ENCODE results near the gene OBSCN. TPM values are rescaled to one million over a fixed set of nuclear protein-coding genes. Genes with fewer than 3 reads are reported as not detected.

Gene OBSCN
- total RNA-seq, 1 experiment from 2014 or later: 10.5 TPM

DNA sequence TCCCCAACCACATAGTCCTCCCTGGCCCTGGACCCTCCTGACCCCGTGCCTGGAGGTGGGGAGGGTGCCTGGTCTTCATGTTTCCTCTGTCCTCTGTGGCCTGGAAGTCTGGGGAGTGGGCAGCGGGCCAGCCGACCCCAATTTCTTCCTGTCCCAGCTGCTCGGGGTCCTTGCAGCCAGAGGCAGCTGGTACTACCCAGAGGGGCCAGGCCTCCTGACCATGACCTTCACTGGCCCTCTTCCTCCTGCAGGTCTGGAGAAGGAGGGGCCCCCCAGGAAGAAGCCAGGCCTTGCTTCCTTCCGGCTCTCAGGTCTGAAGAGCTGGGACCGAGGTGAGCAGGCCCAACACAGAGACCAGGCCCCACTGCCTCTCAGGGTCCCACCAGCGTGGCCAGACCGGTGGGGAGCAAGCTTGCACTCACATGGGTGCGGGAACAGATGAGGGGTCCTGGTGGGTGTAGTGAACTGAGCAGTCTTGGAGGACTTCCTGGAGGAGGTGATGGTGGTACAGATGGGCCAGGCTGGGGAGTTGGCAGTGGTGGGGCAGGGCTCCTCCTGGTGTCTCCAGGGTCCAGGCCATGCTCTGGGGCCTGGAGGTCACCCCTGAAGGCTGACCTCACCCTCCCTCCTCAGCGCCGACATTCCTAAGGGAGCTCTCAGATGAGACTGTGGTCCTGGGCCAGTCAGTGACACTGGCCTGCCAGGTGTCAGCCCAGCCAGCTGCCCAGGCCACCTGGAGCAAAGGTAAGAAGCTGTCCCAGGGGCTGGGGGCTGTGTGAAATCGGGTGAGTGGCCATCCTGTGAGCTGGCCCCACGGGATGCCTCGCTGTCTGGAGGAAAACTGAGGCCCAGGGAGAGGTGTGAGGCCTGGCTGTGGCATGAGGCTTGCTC, 166.1 kb downstream of the OBSCN start:
- no TSS peak for BruUV-seq (replicated peaks)
- Histone ChIP-seq H3K4me3 (ENCODE audit: low read depth in 2 of 2, low read length in 2 of 2) (no peak overlapping the region), H3K36me3 (ENCODE audit: control insufficient read depth, insufficient read depth, low read length) (no peaks in the 10 kb centered on the region), H3K27ac (ENCODE audit: low read length) (no peak overlapping the region), H3K9me3 (ENCODE audit: control insufficient read depth, insufficient read depth, low read depth, low read length) (no peaks in the 10 kb centered on the region), H3K4me1 (ENCODE audit: control insufficient read depth, insufficient read depth, low read length) (peaks cover 14% of the 10 kb centered on the region), H3K27me3 (ENCODE audit: control insufficient read depth, insufficient read depth, low read length) (no peaks in the 10 kb centered on the region)
- CTCF ChIA-PET: no interaction called here
- intact Hi-C loops (cut with micrococcal nuclease; ENCODE audit: unreplicated experiment) (no loop called here), in situ Hi-C loops (cut with HindIII; ENCODE audit: low pct_unique_long_range_greater_than_20kb, low sequenced_read_pairs) (no loop called here)
- DNase-seq (ENCODE audit: low read depth, low spot score) (no peak), ATAC-seq (no peak)
- no peak for TF ChIP-seq TCF7L2 (IDR thresholded peaks at IDR 0.05; ENCODE audit: low read depth, low read length)
- POLR2A ChIA-PET: no interaction called here

DNA sequence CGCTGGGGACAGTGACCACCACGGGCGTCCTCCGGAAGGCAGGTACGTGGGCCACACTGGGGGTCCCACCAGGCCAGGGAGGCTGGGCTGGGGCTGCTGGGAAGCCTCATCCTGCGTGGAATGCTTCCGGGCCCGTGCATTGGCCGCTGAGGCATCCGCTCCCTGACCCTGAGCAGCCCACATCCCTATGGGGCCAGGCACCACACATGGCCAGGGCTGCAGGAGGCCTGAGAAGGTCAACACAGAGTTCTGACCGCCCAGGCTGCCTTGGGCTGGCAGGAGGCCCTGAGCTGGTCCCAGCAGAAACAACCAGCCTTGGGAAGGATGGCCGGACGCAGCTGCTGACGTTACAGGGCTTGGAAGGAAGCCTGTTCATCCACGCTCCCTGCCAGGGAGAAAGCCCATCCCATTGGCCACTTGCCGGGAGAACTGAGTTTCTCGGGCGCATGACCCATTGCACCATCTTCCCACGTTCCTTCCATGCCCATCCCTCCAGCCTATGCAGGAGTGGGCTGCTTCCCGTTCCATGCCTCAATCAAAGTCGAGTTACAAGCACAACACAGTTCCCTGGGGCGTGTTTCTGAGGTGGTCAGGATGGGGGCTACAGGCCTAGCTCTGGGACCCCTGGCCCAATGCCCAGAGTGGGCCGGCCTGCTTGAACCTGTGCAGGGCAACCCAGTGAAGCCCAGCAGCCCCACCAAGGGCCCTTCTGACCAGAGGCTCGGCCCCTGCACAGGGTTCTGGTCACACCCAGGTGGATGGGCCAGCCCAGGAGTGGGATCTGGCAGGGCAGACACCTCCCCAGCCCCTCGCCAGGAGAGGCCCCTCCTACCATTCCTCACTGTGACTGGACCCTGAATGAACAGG, 167.1 kb downstream of the OBSCN start:
- in situ Hi-C loops (cut with HindIII; ENCODE audit: low pct_unique_long_range_greater_than_20kb, low sequenced_read_pairs): no loop called here
- DNase-seq (ENCODE audit: low read depth, low spot score): no peak
- Histone ChIP-seq H3K27ac (ENCODE audit: low read length) (no peak overlapping the region), H3K27me3 (ENCODE audit: control insufficient read depth, insufficient read depth, low read length) (no peaks in the 10 kb centered on the region), H3K4me3 (ENCODE audit: low read depth in 2 of 2, low read length in 2 of 2) (no peak overlapping the region), H3K9me3 (ENCODE audit: control insufficient read depth, insufficient read depth, low read depth, low read length) (no peaks in the 10 kb centered on the region), H3K4me1 (ENCODE audit: control insufficient read depth, insufficient read depth, low read length) (peaks cover 16% of the 10 kb centered on the region), H3K36me3 (ENCODE audit: control insufficient read depth, insufficient read depth, low read length) (no peaks in the 10 kb centered on the region)
- intact Hi-C loops (cut with micrococcal nuclease; ENCODE audit: unreplicated experiment): no loop called here
- ChIA-PET POLR2A (no interaction called here), CTCF (no interaction called here)
- no TSS peak for BruUV-seq (replicated peaks)
- TF ChIP-seq, protein P1, sequence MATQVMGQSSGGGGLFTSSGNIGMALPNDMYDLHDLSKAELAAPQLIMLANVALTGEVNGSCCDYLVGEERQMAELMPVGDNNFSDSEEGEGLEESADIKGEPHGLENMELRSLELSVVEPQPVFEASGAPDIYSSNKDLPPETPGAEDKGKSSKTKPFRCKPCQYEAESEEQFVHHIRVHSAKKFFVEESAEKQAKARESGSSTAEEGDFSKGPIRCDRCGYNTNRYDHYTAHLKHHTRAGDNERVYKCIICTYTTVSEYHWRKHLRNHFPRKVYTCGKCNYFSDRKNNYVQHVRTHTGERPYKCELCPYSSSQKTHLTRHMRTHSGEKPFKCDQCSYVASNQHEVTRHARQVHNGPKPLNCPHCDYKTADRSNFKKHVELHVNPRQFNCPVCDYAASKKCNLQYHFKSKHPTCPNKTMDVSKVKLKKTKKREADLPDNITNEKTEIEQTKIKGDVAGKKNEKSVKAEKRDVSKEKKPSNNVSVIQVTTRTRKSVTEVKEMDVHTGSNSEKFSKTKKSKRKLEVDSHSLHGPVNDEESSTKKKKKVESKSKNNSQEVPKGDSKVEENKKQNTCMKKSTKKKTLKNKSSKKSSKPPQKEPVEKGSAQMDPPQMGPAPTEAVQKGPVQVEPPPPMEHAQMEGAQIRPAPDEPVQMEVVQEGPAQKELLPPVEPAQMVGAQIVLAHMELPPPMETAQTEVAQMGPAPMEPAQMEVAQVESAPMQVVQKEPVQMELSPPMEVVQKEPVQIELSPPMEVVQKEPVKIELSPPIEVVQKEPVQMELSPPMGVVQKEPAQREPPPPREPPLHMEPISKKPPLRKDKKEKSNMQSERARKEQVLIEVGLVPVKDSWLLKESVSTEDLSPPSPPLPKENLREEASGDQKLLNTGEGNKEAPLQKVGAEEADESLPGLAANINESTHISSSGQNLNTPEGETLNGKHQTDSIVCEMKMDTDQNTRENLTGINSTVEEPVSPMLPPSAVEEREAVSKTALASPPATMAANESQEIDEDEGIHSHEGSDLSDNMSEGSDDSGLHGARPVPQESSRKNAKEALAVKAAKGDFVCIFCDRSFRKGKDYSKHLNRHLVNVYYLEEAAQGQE (IDR thresholded peaks at IDR 0.05; ENCODE audit: insufficient read depth in 1 of 2, low read depth in 2 of 2, low read length in 1 of 2): no peak
- TF ChIP-seq SIN3A (IDR thresholded peaks at IDR 0.05; ENCODE audit: borderline replicate concordance, insufficient read depth, low read depth, low read length) (no peak), POLR2AphosphoS5 (IDR thresholded peaks at IDR 0.05; ENCODE audit: low read depth, low read length) (no peak), TCF7L2 (IDR thresholded peaks at IDR 0.05; ENCODE audit: low read depth, low read length) (no peak)
- TF ChIP-seq, protein P2, sequence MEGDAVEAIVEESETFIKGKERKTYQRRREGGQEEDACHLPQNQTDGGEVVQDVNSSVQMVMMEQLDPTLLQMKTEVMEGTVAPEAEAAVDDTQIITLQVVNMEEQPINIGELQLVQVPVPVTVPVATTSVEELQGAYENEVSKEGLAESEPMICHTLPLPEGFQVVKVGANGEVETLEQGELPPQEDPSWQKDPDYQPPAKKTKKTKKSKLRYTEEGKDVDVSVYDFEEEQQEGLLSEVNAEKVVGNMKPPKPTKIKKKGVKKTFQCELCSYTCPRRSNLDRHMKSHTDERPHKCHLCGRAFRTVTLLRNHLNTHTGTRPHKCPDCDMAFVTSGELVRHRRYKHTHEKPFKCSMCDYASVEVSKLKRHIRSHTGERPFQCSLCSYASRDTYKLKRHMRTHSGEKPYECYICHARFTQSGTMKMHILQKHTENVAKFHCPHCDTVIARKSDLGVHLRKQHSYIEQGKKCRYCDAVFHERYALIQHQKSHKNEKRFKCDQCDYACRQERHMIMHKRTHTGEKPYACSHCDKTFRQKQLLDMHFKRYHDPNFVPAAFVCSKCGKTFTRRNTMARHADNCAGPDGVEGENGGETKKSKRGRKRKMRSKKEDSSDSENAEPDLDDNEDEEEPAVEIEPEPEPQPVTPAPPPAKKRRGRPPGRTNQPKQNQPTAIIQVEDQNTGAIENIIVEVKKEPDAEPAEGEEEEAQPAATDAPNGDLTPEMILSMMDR (IDR thresholded peaks at IDR 0.05): no peak
- ATAC-seq: peak; percentile 22; the same call in 1 of the 2 replicates
